M059J (cell line): ENCODE results near the gene ETV2. TPM values are rescaled to one million over a fixed set of nuclear protein-coding genes. Genes with fewer than 3 reads are reported as not detected.
"Not testable (repeated sequence)": the region's sequence is repeated elsewhere in the genome, so short reads cannot be mapped to it uniquely, and the experiment has no call there.

Source experiments
- DNase-seq: peaks from one replicate; pipeline ENCODE4 v3.0.0-alpha.2; 2012; ENCODE audit warnings: low read depth
- total RNA-seq: library from RNA; depleted of rRNA; stranded (reverse); fragments of >200 nt; shearing (Covaris generic); gene quantifications from 2 replicates; pipeline ENCODE4 v1.2.3, GENCODE V29; 2014

The ETV2 gene
- total RNA-seq, 1 experiment from 2014 or later = 0.54 TPM

DNA sequence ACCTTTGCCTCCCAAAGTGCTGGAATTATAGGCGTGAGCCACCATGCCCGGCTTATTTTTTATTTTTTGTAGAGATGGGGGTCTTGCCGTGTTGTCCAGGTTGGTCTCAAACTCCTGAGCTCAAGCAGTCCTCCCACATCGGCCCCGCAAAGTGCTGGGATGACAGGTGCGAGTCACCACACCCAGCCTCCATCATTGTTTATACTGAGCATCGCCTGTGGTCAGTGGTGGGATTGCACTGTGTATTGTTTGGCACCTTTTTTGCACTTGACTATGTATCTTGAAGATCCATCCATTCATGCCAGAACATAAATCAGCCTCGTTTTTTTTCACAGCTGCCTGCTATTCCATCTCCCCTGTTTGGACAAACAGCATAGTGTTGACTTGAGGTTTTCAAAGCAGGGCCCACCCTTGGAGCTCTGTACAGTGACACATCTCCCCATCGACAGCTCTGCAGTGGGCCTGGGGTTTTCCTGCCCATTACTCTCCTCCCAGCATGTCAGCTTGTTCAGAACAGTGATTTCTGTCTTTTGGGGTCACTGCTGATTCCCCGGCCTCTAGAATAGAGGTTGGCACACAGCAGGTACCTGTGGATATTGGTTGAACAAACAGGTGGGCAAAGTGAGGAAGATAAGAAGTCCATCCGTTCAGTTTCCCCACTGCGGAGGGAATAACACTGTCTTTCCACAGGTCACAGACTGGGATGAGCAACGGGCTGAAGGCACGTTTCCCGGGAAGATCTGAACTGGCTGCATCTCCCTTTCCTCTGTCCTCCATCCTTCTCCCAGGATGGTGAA is 16.6 kb downstream of the ETV2 start:
- DNase-seq = peak; percentile 36

GRCh38 chr19:35661995-35662340 is 20.4 kb downstream of the ETV2 start:
- no peak for DNase-seq

DNA sequence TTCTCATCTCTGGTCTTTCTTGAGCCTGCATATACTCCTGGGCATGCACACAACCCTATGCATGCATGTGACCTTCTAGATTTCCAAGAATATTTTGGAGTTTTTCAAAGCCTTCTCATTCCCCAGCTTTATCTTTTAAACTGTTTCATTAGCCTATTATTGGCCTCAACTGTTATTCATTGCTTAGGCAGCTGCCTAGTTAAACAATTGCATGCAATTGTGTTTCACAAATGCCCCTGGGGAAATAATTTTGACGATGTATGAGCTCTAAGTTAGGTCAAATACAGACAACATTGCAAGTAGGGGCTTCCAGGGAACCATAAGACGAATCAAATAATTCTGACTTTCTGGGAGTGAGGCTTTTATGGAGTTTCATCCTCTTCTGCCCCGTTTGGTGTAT is 22.4 kb downstream of the ETV2 start:
- no peak for DNase-seq

DNA sequence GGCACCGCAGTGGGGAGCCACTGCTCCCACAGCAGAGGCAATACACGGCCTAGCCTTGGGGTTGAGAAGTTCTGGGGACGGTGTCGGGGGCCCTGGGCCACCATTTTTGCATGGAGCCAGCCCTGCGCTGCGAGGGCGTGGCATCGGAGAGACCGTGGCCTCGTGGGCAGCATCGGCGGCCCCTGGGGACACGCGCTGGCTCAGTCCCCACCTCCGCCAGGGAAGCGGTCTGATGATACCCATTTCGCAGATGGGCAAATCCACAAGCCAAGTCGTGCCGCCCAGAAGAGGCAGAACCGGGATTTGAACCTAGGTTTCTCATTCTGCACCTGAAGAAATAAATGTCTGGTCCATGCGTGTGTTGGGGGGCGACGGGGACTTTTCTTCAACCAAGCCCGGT is 23.6 kb downstream of the ETV2 start:
- DNase-seq = no peak

GRCh38 chr19:35665604-35666003 is 24.1 kb downstream of the ETV2 start:
- DNase-seq = no peak

- DNase-seq = no peak
These were observed 24.8 kb downstream of the ETV2 start, which contains the start of gene UPK1A for GRCh38 chr19:35666251-35666913. Gene UPK1A, plus strand, starts transcription at chr19:35666517. Its CDS starts 296 bp downstream, at chr19:35666813.

DNA sequence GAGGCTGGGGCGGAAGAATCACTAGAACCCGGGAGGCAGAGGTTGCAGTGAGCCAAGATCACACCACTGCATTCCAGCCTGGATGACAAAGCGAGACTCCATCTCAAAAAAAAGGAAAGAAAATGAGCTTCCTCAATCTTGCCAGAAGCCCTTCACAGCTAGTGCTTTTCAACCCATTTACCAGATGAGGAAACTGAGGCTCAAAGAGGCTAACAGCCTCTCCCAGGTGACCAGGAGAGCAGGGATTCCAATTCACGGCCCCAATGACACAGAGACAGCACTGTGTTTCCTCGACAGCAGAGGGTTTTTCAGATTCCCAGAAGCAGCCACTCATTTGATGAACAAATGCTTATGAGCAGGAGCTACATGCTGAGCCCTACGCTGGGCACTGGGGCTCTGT is 28.0 kb downstream of the ETV2 start:
- DNase-seq = no peak

GRCh38 chr19:35669974-35670373 is 28.4 kb downstream of the ETV2 start:
- no peak for DNase-seq

DNA sequence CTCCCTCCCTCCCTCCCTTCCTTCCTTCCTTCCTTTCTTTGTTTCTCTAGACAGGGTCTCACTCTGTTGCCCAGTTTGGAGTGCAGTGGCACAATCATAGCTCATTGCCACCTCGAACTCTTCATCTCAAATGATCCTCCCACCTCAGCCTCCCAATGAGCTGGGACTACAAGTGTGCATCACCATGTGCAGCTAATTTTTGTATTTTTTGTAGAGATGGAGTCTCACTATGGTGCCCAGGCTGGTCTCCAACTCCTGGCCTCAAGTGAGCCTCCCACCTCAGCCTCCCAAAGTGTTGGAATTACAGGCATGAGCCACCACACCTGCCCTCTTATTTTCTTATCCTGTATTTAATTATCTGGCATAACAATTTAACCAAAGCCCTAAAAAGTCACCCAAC is 29.1 kb downstream of the ETV2 start:
- no peak for DNase-seq

DNA sequence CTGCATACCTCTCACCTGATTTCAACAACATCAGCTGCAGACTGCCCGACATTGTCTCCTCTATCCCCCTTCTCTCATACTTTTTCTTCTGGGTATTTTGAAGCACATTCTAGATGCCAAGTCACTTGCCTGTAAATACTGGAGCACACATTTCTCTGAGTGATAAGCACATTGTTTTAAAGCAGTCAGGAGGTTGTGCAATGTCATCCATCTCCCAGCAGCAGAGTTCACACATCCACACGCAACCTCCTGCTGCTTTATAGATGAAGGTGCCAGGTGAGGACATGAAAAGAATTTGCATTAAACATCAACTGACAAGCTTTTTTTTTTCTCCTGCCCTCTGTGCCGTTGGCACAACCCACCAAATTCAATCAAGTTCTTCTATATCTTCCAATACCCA is 30.3 kb downstream of the ETV2 start:
- no peak for DNase-seq

DNA sequence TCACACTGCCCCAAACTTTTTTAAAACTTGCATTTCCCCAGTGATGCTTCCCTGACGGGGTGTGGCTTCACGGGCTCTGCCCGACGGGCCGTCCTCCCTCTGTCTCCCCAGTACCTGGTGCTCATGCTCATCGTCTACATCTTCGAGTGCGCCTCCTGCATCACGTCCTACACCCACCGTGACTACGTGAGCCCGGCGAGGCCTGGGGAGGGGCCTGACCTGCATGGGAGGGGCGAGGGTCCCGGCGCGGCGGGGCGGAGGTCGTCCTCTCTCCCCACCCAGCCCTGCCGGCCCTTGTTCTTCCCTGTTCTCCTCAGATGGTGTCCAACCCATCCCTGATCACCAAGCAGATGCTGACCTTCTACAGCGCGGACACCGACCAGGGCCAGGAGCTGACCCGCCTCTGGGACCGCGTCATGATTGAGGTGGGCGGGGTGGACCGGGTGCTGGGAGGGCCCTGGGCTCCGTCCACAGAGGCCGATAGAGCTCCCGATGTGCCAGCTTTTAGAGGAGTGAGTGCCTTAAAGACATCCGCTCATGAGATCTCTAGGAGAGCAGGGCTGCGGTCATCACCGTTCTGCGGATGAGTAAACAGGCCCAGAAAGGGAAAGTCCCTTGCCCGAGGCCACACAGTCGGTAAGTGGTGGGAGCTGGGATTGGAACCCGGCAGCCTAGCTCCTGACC is 31.7 kb downstream of the ETV2 start:
- peak; percentile 67 for DNase-seq

- DNase-seq = no peak
These were observed 34.1 kb downstream of the ETV2 start for GRCh38 chr19:35675589-35676140.

GRCh38 chr19:35689836-35690235 is 48.3 kb downstream of the ETV2 start:
- DNase-seq = no peak

DNA sequence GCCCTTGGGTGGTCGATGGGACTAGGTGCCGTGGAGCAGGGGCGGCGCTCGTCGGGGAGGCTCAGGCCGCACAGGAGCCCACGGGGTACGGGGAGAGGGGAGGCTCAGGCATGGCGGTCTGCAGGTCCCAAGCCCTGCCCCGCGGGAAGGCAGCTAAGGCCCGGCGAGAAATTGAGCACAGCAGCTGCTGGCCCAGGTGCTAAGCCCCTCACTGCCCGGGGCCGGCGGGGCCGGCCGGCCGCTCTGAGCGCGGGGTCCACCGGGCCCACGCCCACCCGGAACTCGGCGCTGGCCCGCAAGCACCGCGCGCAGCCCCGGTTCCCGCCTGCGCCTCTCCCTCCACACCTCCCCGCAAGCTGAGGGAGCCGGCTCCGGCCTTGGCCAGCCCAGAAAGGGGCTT is 49.6 kb downstream of the ETV2 start:
- DNase-seq = not testable (repeated sequence)

GRCh38 chr19:35692010-35692409 is 50.5 kb downstream of the ETV2 start:
- no peak for DNase-seq

DNA sequence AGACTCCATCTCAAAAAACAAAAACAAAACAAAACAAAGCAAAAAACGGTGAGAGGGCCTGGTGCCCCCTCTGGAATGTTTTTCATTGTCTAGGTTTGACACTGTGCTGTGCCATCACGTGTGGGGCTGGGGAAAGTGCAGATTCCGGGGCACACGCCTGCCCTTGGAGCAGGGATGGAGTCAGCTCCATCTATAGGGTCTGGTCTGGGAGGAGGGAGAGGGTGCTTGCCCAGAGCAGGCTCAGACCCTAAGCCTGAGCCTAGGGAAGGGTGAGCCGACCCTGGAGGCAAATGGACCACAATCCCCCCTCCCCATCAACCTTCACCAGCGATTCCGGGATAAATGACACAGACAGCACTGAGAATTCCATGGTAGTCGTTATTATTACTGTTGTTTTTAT is 51.9 kb downstream of the ETV2 start:
- no peak for DNase-seq

- peak; percentile 84 for DNase-seq
These were observed 52.5 kb downstream of the ETV2 start for GRCh38 chr19:35693835-35694599.
